Stomach (tissue), 4 donors: Measurements from ENCODE around the gene CDH23.

Experiments used
- POLR2A ChIP-seq, 4 donors: fragments of 450-650 bp; IDR thresholded peaks; one replicate each; pipeline ENCODE4 v1.6.1; 2016; ENCODE audit warnings: antibody characterized with exemption in 4 of 4, control low read depth in 2 of 4, mild to moderate bottlenecking in 1 of 4, moderate library complexity in 1 of 4
- POLR2AphosphoS5 ChIP-seq, 3 donors: sonication (generic); formaldehyde crosslinking; IDR thresholded peaks; one replicate each; pipeline ENCODE4 v1.6.1; 2016; ENCODE audit warnings: antibody characterized with exemption in 3 of 3
- TF ChIP-seq, protein P1 (sequence below), 7 experiments: fragments of 450-650 bp in 4 of 7; fragments of 200-600 bp in 3 of 7; sonication (generic) in 3 of 7; IDR thresholded peaks; one replicate each; pipeline ENCODE4 v1.5.1; 2016 to 2019; ENCODE audit warnings: antibody characterized with exemption in 7 of 7, control low read depth in 2 of 7, mild to moderate bottlenecking in 1 of 7

DNA sequence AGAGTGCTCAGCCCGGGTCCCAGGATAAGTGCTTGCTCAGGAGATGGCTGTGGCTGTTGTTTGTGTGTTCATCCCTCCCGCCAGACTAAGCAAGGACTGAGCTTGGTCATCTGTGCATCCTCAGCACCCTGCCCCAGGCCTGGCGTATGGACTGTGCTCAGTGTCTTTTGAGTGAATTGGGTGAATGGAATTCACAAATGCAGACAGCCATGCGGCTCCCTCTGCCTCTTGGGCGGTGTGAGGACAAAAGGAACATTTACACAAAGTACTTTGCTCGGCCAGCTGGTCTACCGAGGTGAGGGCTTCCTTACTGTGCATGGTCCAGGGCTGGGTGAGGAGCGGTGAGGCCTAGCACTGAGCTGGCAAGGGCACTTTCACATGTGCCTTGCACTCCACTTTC, 120.2 kb downstream of the CDH23 start:
- no peak for TF ChIP-seq POLR2A (IDR thresholded peaks at IDR 0.05)
- TF ChIP-seq, protein P1, sequence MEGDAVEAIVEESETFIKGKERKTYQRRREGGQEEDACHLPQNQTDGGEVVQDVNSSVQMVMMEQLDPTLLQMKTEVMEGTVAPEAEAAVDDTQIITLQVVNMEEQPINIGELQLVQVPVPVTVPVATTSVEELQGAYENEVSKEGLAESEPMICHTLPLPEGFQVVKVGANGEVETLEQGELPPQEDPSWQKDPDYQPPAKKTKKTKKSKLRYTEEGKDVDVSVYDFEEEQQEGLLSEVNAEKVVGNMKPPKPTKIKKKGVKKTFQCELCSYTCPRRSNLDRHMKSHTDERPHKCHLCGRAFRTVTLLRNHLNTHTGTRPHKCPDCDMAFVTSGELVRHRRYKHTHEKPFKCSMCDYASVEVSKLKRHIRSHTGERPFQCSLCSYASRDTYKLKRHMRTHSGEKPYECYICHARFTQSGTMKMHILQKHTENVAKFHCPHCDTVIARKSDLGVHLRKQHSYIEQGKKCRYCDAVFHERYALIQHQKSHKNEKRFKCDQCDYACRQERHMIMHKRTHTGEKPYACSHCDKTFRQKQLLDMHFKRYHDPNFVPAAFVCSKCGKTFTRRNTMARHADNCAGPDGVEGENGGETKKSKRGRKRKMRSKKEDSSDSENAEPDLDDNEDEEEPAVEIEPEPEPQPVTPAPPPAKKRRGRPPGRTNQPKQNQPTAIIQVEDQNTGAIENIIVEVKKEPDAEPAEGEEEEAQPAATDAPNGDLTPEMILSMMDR (IDR thresholded peaks at IDR 0.05), result no peak
- TF ChIP-seq POLR2AphosphoS5 (IDR thresholded peaks at IDR 0.05), result no peak
